ENCODE measurements around the gene DPH7.

- TF ChIP-seq, protein P1, sequence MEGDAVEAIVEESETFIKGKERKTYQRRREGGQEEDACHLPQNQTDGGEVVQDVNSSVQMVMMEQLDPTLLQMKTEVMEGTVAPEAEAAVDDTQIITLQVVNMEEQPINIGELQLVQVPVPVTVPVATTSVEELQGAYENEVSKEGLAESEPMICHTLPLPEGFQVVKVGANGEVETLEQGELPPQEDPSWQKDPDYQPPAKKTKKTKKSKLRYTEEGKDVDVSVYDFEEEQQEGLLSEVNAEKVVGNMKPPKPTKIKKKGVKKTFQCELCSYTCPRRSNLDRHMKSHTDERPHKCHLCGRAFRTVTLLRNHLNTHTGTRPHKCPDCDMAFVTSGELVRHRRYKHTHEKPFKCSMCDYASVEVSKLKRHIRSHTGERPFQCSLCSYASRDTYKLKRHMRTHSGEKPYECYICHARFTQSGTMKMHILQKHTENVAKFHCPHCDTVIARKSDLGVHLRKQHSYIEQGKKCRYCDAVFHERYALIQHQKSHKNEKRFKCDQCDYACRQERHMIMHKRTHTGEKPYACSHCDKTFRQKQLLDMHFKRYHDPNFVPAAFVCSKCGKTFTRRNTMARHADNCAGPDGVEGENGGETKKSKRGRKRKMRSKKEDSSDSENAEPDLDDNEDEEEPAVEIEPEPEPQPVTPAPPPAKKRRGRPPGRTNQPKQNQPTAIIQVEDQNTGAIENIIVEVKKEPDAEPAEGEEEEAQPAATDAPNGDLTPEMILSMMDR (IDR thresholded peaks at IDR 0.05) = no peak
- TF ChIP-seq POLR2A (IDR thresholded peaks at IDR 0.05) = no peak
Observed at GRCh38 chr9:137574192-137574591, 4.5 kb downstream of the DPH7 start.
